Transverse colon (tissue), 4 donors: ENCODE results near the gene HYAL2.

Experiments
- CTCF ChIP-seq, 5 experiments: fragments of 200-600 bp in 3 of 5; fragments of 450-650 bp in 2 of 5; sonication (generic) in 3 of 5; IDR thresholded peaks; 1 replicate in 2 of 5; 2 replicates in 3 of 5; pipeline ENCODE4 v1.5.1; 2016 to 2017; ENCODE audit warnings: antibody characterized with exemption in 5 of 5, inconsistent platforms in 3 of 5, mild to moderate bottlenecking in 2 of 5, moderate library complexity in 1 of 5
- POLR2A ChIP-seq: fragments of 450-650 bp; IDR thresholded peaks from one replicate; pipeline ENCODE4 v1.6.1; 2016; ENCODE audit warnings: antibody characterized with exemption, mild to moderate bottlenecking, moderate library complexity
- POLR2AphosphoS5 ChIP-seq, 3 donors: sonication (generic); formaldehyde crosslinking; IDR thresholded peaks; one replicate each; pipeline ENCODE4 v1.6.1; 2016; ENCODE audit warnings: antibody characterized with exemption in 3 of 3

GRCh38 chr3:50345586-50346234 lies 23.2 kb upstream of the HYAL2 start, which contains the start of gene ZMYND10:
- TF ChIP-seq POLR2AphosphoS5 (IDR thresholded peaks at IDR 0.05) (no peak), CTCF (IDR thresholded peaks at IDR 0.05) (no peak), POLR2A (no peak)
